Vagina (tissue), 2 donors: ENCODE measurements around the gene MERTK. TPM values are rescaled to one million over a fixed set of nuclear protein-coding genes. Genes with fewer than 3 reads are reported as not detected.

Experiments
- DNase-seq, 2 donors: peaks; one replicate each; pipeline ENCODE4 v3.0.0-alpha.2; 2017; ENCODE audit errors: extremely low spot score in 2 of 2
- H3K27ac ChIP-seq: fragments of 200-600 bp; sonication (generic); one replicate; pipeline ENCODE4 v1.5.1; 2019
- H3K27me3 ChIP-seq: fragments of 200-600 bp; sonication (generic); one replicate; pipeline ENCODE4 v1.5.1; 2019
- H3K36me3 ChIP-seq, 2 donors: fragments of 200-600 bp; sonication (generic); one replicate each; pipeline ENCODE4 v1.5.1; 2017 to 2019
- H3K4me1 ChIP-seq: fragments of 200-600 bp; sonication (generic); one replicate; pipeline ENCODE4 v1.5.1; 2019
- H3K4me3 ChIP-seq, 2 donors: fragments of 200-600 bp; sonication (generic); 1 replicate in 1 of 2; 2 replicates in 1 of 2; pipeline ENCODE4 v1.5.1; 2016 to 2019
- H3K9me3 ChIP-seq: fragments of 200-600 bp; sonication (generic); one replicate; pipeline ENCODE4 v1.5.1; 2019
- POLR2A ChIP-seq, 2 donors: fragments of 450-650 bp; IDR thresholded peaks; one replicate each; pipeline ENCODE4 v1.6.1; 2017; ENCODE audit warnings: antibody characterized with exemption in 2 of 2, mild to moderate bottlenecking in 2 of 2, moderate library complexity in 2 of 2
- POLR2AphosphoS5 ChIP-seq, 2 donors: sonication (generic); formaldehyde crosslinking; IDR thresholded peaks; one replicate each; pipeline ENCODE4 v1.9.0; 2017; ENCODE audit warnings: antibody characterized with exemption in 2 of 2, mild to moderate bottlenecking in 2 of 2, low read depth in 1 of 2; ENCODE audit not compliant: insufficient read depth in 1 of 2
- intact Hi-C: fragments of 100-400 bp; cut with DNase I; formaldehyde crosslinking; loops from one replicate; pipeline ENCODE4 v1.15.1; 2023
- total RNA-seq: library from RNA; depleted of rRNA; stranded (reverse); fragments of >200 nt; gene quantifications from one replicate; pipeline ENCODE4 v1.2.3, GENCODE V29; 2016
- TF ChIP-seq, protein P1 (sequence below), 3 experiments: fragments of 450-650 bp in 2 of 3; fragments of 200-600 bp in 1 of 3; sonication (generic) in 1 of 3; IDR thresholded peaks; one replicate each; pipeline ENCODE4 v1.5.1; 2017 to 2019; ENCODE audit warnings: antibody characterized with exemption in 3 of 3, mild to moderate bottlenecking in 2 of 3, moderate library complexity in 2 of 3

The MERTK gene
- total RNA-seq, 1 donor from 2014 or later: 15.7 TPM

DNA sequence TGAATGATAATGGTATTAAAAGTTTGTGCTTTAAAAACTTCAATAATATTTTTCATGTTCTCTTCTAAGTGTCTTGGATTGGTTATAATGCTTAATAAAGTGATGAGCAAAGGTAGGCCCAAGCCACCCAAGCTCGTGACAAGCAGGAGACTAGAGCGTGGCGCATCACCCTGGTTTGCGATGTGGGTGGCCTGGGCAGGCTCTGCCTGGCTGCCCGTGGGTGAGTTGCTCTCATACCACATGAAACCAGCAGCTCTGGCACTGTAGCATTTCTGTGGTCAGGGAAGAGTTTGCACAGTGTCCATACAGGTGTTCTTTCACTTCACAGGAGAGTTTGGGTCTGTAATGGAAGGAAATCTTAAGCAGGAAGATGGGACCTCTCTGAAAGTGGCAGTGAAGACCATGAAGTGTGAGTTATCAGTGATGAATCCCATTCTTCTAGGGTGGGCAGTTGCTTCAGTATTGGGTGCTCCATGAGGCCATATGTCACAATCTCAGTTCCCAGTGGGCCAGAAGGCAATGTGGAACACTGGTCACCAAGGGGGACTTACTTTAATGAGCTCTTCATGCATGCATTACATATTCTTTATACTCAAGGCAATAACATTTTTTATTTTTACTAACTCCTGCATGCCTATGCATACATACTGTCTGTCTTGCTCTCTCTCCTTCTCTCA lies 105.3 kb downstream of the MERTK start:
- intact Hi-C loops: no loop called here
- Histone ChIP-seq H3K27me3 (no peaks in the 10 kb centered on the region), H3K4me1 (peaks cover 15% of the 10 kb centered on the region), H3K9me3 (no peaks in the 10 kb centered on the region), H3K27ac (no peak overlapping the region), H3K4me3 (no peak overlapping the region), H3K36me3 (no peaks in the 10 kb centered on the region)
- TF ChIP-seq POLR2AphosphoS5 (IDR thresholded peaks at IDR 0.05; ENCODE audit: insufficient read depth in 1 of 2, low read depth in 1 of 2) (no peak), POLR2A (IDR thresholded peaks at IDR 0.05) (no peak)
- TF ChIP-seq, protein P1, sequence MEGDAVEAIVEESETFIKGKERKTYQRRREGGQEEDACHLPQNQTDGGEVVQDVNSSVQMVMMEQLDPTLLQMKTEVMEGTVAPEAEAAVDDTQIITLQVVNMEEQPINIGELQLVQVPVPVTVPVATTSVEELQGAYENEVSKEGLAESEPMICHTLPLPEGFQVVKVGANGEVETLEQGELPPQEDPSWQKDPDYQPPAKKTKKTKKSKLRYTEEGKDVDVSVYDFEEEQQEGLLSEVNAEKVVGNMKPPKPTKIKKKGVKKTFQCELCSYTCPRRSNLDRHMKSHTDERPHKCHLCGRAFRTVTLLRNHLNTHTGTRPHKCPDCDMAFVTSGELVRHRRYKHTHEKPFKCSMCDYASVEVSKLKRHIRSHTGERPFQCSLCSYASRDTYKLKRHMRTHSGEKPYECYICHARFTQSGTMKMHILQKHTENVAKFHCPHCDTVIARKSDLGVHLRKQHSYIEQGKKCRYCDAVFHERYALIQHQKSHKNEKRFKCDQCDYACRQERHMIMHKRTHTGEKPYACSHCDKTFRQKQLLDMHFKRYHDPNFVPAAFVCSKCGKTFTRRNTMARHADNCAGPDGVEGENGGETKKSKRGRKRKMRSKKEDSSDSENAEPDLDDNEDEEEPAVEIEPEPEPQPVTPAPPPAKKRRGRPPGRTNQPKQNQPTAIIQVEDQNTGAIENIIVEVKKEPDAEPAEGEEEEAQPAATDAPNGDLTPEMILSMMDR (IDR thresholded peaks at IDR 0.05): no peak
- DNase-seq: no peak

DNA sequence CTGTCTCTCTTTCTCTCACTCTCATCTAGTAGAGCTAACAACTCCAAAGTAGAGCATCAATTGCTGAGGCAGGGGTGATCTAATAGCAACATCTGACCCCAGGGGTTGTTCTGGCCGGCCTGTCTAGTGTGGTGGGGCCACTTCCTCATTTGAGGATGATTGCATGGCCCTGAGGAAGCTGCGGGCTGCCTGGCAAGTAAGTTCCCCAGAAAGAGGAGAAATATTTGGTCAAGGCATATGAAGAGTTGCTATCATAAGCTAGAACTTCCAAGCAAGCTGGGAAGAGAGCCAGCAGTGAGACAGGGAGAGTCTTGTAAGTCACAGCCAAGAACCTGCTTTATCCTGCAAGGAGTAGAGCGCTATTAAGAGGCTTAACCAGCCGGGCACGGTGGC lies 105.8 kb downstream of the MERTK start:
- no peaks in the 10 kb centered on the region for H3K36me3 ChIP-seq
- peaks cover 15% of the 10 kb centered on the region for H3K4me1 ChIP-seq
- H3K27ac ChIP-seq: no peak overlapping the region
- TF ChIP-seq, protein P1 (IDR thresholded peaks at IDR 0.05): no peak
- no peak for TF ChIP-seq POLR2AphosphoS5 (IDR thresholded peaks at IDR 0.05; ENCODE audit: insufficient read depth in 1 of 2, low read depth in 1 of 2)
- TF ChIP-seq POLR2A (IDR thresholded peaks at IDR 0.05): no peak
- no peak overlapping the region for H3K4me3 ChIP-seq
- DNase-seq: no peak
- no peaks in the 10 kb centered on the region for H3K9me3 ChIP-seq
- intact Hi-C loops: no loop called here
- no peaks in the 10 kb centered on the region for H3K27me3 ChIP-seq

DNA sequence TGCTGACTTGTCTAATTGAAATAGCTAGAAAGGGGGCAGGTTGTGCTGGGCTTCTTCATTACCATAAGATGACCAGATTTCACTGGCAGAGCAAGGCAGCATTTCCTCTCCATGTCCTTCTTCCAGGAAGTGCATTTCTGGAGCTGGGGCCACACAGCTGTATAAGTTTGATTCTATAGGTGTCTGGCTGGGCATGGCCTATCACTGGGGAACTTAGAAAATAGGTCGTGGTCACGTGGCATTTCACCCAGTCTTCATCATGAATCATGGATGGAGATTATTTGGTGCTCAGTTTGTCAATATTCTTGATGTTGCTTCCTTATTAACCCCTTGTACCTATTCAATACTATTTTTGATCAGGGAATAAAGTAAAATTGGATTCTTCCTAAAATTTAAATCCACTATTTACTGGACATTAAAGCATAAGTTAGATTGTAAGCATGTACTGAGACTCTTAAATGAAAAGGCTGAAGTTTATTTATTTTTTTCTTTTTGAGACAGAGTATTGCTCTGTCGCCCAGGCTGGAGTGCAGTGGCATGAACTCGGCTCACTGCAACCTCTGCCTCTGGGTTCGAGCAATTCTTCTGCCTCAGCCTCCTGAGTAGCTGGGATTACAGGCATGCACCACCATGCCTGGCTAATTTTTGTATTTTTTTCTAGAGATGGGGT lies 107.1 kb downstream of the MERTK start:
- DNase-seq: no peak
- H3K4me3 ChIP-seq: no peak overlapping the region
- peaks cover 15% of the 10 kb centered on the region for H3K4me1 ChIP-seq
- TF ChIP-seq POLR2AphosphoS5 (IDR thresholded peaks at IDR 0.05; ENCODE audit: insufficient read depth in 1 of 2, low read depth in 1 of 2): peak in 1 of 2 donors; percentile 16
- no peak for TF ChIP-seq POLR2A (IDR thresholded peaks at IDR 0.05)
- H3K36me3 ChIP-seq: peaks cover 0 to 6% of the 10 kb centered on the region in 2 donors
- H3K27me3 ChIP-seq: no peaks in the 10 kb centered on the region
- H3K27ac ChIP-seq: no peak overlapping the region
- intact Hi-C loops: no loop called here
- no peaks in the 10 kb centered on the region for H3K9me3 ChIP-seq

DNA sequence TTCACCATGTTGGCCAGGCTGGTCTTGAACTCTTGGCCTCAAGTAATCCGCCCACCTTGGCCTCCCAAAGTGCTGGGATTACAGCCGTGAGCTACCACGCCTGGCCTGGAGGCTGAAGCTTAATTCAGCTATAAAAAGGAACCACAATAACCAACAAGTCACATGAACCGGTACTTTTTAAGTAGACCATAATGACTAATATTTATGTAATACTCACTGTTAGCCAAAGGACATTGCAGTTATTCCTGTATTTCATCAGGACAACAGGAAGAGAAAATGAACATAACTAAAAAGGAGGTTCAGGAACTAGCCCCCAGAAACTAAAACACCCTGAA lies 107.6 kb downstream of the MERTK start:
- H3K9me3 ChIP-seq: no peaks in the 10 kb centered on the region
- H3K4me1 ChIP-seq: peaks cover 15% of the 10 kb centered on the region
- TF ChIP-seq, protein P1 (IDR thresholded peaks at IDR 0.05): no peak
- no peak for TF ChIP-seq POLR2A (IDR thresholded peaks at IDR 0.05)
- TF ChIP-seq POLR2AphosphoS5 (IDR thresholded peaks at IDR 0.05; ENCODE audit: insufficient read depth in 1 of 2, low read depth in 1 of 2): peak in 1 of 2 donors; percentile 61
- H3K27ac ChIP-seq: no peak overlapping the region
- H3K4me3 ChIP-seq: no peak overlapping the region
- H3K36me3 ChIP-seq: peaks cover 0 to 10% of the 10 kb centered on the region in 2 donors
- no peak for DNase-seq
- H3K27me3 ChIP-seq: no peaks in the 10 kb centered on the region
- intact Hi-C loops: no loop called here

DNA sequence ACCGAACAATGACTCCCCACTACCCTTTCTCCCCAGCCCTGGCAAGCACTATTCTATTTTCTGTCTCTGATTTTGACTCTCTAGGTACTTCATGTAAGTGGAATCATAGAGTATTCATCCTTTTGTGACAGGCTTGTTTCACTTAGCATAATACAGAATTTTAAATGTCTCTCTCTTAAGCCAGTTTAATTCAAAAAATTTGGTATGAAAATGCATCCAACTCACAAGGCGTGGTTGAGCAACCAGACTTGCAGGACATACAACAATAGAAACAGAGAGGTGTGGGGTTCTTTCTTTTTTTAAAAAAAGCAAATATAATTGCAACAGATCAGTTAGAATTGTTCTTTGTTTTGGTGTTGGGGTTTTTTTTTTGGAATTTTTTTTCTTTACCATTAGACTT lies 109.1 kb downstream of the MERTK start:
- Histone ChIP-seq H3K4me1 (peaks cover 8% of the 10 kb centered on the region), H3K4me3 (no peak overlapping the region), H3K36me3 (peaks cover 0 to 10% of the 10 kb centered on the region in 2 donors), H3K27me3 (no peaks in the 10 kb centered on the region), H3K27ac (no peak overlapping the region), H3K9me3 (no peaks in the 10 kb centered on the region)
- TF ChIP-seq POLR2AphosphoS5 (IDR thresholded peaks at IDR 0.05; ENCODE audit: insufficient read depth in 1 of 2, low read depth in 1 of 2) (no peak), POLR2A (IDR thresholded peaks at IDR 0.05) (no peak)
- TF ChIP-seq, protein P1 (IDR thresholded peaks at IDR 0.05): no peak
- intact Hi-C loops: no loop called here
- no peak for DNase-seq
